NCI-H748 treated with DMSO at 0.1 percent for 48 hours (cell line): Measurements from ENCODE around the gene SNAP47.

Experiments used
- DNase-seq: peaks from one replicate; lab custom pipeline; 2025; lab: John Stamatoyannopoulos, UW

The SNAP47 gene

DNA sequence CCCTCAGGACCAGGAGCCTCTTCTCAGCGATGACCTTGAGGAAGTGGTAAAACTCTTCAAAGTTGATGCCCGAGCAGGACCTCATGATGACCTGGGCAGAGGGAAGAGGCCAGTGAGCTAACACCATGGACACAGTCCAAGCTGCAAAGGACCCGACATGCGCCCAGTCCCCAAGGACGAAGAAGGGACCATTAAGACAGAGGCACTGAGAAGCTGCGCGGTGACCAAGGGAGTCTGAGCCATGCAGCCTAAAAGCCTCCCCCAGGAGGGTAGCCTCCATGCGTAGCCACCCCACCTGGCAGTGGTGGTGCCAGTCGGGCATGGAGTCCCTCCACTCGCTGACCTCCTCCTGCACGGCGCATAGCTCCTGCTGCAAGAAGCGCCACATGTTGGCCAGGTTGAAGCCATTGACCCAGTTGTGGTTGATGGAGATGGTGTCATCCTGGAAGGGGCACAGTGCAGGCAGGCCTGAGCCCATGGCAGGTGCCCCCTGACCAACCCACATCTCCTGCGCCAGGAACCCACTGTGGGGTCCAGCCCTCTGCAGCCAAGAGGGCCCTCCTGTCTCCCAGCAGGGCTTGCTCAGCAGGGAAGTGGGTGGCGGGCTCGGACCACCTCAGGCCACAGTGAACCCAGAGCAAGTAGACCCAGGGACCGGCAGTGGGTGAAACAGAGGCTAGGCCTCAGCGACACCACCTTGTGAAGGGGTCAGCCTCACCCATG is 2.5 kb upstream of the SNAP47 start:
- DNase-seq: no peak

DNA sequence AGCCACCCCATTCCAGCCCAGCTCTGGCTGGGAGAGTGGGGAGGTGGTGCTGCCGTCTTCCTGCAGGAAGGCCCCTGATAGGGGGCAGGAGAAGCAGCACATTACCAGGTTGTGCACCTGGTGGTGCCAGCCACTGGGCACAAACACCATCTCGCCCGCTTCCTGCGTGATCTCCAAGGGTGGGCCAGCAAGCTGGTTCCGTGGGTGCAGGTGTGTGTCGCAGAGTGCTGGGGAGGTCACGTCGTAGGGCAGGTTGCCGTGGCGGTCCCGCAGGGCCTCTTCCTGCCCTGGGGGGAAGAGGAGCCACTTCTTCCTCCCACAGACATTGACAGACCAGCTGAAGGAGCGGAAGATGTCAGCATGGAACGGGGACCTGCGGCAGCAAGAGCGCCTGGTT is 1.9 kb upstream of the SNAP47 start:
- no peak for DNase-seq

DNA sequence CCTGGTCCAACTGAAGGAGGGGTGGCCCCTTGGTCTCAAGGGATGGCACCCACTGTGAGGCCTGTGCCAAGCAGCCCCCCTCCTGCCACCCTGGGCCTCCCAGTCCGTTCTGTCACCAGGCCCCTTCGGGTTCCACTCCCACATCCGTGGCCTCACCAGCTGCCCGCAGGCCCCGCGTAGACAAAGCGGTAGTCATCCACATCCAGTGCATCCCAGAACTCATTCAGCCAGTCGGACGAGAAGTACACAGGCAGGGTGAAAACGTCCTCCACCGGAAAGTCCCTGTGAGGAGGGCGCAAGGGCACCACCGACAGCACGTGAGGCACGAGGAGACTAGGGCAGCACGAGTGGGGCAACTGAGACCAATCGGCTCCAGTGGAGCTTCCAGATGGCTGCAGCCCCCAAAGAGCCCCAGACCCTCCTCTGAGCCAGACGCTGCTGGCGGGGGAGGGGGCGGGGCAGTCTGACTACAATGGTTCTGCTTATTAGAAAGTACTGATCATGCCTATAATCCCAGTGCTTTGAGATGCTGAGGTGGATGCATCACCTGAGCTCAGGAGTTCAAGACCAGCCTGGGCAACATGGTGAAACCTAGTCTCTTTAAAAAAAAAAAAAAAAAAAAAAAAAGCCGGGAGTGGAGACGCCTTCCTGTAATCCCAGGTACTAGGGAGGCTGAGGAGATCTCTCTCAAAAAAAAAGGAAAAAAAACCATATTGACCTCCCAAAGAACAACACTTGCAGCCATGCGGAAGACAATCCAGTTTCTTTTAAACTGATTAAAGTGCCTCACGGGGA is 1.3 kb upstream of the SNAP47 start:
- DNase-seq: no peak

DNA sequence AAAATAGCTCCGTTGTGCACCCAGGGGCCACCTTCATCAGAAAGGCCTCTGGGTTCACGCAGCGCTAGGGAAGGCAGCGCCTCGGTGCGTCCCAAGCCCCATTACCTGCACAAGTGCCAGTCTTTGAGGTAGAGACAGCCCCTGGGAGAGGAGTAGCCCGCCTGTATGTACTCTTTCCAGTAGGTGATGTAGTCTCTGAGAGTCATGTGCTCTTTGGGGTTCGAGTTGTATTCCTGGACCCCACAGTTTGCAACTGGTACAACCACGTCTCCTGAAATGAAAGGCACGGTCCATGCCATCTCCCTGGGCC is 734 bp upstream of the SNAP47 start:
- no peak for DNase-seq

DNA sequence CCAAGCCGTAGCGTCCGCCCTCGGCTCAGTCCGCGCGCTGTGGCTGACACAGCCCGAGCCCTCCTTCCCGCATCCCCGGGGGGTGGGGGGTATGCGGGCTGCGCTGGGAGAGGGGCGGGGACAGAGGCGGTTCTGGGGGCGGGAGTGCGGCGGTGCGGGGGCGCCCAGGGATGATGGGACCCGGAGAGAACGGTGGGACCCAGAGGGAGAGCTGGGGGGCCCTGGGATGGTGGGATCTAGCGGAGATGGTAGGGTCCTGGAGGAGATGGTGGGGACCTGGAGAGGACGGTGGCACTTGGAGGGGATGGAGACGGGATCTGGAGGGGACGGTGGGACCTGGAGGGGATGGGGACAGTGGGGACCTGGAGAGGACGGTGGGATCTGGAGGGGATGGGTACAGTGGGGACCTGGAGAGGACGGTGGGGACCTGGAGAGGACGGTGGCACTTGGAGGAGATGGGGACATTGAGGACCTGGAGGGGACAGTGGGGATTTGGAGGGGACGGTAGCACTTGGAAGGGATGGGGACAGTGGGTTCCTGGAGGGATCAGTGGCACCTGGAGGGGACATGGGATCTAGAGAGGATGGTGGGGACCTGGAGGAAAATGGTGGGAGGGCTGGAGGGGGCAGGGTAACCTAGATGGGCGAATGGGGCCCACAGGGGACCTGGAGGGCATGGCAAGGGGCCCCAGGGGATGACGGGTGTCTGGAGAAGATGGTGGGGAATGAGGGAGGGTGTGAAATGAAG is 477 bp downstream of the SNAP47 start:
- DNase-seq: no peak

DNA sequence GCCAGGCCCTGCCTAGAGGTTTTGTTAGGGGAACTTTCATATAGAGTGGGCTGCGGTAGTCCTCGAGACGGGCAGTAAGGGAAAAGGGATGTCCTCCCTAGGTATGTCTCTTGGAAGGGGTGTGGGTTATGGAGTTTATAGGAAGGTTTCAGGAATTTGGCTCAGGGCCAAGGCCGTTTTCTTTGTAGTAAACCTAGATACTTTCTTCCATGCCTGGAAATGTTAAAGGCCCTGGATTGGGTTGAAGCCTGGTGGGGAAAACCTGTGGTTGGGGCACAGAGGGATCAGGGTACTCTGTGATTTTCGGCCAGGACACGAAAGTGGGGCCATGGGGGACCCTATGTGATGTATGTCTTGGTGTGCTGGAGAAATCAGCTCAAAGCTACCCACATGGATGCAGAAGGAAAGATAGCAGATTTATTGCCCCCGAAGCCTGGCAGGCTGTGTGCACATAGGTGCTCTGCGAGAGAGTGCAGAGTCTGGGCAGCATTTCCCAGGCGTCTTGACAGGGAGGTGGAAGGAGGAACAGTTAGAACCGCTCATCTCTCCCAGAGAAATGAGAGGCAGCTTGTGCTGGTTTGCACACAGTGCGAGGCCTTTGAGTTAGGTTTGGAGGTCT is 1.7 kb downstream of the SNAP47 start:
- DNase-seq: no peak

DNA sequence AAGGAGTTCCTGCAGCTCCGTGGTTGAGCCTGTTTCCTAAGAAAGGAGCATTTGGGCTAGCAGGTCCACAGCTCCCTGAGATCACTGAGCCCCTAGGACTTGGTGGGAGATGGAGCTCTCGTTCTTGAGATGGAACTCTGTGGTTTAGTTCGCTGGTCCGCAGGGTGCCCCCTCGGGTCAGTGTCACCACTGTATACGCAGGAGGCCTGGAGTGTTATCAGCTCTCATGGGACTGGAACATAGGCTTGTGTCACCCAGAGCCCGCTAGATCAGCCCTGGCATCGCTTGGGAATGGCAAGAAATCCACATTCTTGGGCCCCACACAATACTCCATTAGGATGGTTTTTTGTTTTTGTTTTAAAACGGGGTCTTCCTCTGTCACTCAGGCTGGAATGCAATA is 3.6 kb downstream of the SNAP47 start:
- no peak for DNase-seq

DNA sequence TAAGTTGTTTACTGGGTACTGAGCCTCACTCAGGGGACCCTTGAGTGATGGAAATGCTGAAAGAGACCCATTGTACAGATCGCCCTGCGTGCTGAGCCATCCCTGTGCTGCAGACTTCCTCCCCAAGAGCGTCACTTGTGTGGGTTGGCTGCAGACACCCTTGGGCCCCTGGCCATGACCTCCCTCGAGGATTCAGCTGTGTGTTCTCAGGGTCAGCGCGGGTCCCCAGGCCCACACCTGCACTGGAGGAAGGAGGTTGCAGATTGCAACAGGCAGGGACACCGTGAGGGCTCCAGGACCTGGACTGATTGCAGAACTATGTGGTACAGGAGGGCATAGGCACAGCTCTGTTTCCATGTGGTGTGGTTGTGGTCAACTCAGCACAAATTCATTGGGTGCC is 4.4 kb downstream of the SNAP47 start:
- no peak for DNase-seq

DNA sequence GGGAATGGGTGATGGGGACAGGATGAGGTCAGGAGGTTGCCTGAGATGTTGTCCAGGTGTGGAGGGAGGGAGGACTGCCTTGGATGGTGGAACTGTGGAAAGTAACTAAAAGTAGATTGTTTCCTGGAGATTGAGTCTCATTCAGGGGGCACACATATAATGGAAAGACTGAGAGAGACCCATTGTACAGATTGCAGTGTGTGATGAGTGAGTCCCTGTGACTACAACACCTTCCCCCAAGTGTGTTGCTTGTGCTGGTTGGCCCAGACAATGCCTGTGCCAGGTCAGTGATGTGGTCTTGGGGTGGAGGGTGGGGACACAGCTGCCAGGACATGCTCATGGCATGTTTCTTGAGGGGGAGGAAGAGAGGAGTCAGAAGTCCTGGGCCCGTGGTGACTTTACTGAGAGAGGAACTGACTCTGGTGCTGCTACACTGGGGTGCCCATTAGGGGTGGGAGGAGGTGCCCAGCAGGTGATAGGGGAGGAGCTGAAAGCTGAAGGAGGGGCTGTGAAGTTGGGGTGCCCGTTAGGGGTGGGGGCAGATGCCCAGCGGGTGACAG is 5.2 kb downstream of the SNAP47 start:
- no peak for DNase-seq

DNA sequence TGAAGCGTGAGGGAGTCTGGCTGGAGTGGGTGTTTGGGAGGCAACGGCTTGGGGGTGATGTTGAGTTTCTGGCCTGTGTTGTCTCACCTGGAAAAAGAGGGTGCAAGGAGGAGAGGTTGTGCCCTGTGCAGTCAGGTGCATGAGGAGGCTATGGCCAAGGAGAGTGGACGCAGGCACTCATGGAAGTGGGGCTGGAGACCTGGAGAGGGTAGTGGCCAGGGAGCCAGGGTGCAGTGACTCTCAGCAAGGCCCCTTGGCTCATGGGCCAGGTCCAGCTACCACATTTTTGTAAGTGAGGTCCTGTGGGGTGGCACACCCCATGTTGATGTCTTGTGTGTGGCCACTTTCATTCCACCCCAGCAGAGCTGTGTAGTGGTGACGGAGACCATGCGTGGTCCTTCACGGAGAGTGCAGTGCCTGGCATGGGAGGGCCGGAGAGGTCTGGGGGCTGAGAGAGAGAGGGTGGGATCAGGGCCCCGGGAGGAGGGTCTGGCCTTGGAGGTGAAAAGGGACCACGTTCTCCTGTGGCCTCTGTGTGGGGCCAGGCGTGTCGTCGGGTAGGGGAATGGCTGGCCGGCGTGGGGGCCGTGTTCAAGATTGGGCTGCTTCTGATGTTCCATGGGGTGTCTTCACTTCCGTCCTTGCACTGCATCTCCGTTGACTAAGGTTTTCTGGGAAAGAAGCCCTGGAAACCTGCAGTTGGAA is 6.1 kb downstream of the SNAP47 start:
- DNase-seq: no peak

DNA sequence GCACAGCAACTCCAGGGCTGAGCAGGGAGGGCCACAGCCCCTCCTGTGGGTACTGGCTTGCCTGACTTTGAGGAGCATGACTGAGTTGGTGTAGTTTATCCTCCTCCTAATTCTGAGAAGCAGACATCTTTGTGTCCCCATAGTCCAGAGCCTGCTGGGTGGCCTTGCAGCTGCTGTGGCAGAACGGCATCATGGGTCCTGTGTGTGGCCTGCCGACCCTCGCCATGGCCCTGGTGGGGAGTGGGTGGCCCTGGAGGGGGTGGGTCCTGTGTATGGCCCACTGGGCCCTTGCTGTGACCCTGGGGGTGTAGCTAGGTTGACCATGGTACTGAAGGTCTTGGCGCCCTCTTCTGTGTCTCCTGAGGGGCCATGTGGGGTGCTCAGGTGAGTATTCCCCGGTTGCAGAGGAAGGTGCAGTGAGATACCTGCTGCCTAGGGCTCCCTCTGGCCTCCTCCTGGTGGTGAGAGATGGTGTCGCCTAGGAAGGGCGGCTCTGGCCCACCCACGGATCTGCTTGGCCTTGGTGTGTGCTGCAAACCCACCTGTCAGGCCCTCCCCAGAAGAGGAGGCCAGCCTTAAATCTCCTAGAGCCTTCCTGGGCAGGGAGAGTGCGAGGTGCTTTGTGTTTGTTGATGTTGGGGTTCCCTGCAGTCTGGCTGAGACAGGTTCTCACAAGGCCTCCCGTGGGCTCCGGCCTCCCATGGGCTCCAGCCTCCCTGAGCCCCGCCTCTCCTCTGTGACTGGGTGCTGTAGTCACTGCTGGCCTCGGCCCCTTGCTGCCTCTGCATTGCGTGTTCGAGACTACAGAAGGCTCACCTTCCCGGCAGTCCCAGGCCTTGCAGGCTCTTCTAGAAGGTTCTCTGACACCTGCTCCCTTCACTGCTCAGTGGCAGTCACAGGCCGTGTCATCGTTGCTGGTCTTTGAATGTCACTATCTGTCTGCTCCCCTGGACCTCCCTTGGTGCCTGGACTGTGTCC is 7.8 kb downstream of the SNAP47 start:
- DNase-seq: no peak

DNA sequence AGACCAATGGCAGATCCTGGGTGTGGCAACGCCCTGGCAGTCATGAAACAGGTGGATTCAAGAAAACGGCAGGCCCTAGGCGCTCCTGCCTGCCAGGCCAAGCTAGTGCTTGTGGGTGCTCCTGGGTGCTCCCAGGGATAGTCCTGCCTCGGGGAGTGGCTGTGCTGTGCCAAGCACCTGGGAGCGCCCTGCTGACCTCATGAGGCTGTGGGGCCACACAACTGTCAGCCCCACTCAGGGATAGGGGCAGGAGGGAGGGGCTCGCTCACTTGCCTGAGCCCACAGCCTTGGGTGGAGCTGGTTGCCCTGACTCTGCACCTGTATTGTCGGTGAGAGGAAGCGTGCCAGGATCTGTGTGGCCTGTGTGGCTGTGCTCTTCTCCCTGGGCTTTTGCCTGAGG is 9.4 kb downstream of the SNAP47 start:
- no peak for DNase-seq

DNA sequence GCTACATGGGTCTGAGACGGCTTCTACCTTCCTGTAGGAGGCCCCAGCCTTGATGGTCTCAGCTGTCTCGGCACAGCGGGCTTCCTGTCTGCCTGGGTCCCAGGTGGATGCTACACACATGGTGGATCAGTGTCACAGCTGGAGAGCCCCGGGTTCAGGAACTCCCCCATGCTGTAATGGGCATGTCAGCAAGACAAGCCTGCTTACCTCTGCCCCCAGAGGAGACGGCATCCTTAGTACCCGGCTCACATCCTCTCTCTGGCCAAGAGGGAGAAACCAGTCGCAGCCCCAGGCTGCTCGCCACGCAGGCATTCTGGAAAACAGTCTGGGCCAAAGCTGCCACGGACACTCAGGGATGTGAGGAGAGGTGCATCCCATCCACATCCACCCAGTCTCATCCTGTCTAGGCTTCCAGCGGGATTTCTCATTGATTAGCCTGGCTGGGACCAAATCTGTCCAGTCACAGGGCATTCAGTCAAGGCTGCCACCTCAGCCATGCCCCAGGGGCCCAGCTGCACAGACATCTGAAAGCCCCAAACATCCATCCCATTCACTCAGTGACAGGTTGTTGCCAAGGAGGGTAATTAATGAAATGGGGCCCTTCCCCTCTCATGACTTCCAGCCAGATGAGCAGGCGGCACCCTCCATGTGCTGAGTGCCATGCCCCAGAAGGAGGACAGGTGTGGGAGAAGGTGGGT is 10.5 kb downstream of the SNAP47 start:
- DNase-seq: no peak

DNA sequence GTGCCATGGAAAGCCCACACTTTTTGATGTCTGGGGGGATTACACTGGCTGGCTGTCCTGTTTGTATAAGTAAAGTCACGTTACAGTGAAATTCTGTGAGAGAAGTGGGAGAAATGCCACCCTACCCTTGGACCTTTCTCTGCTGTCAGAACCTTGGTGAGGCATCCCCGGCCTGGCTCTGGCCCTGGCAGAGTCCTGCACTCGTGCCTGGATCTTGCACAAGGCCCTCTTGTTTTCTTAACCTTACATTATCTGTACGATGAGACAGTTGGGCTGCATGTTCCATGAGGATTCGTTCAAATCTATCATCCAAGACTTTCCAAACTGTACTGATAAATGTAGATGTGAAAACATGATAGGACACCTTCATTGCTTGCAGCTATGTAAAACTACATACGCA is 11.4 kb downstream of the SNAP47 start:
- no peak for DNase-seq

DNA sequence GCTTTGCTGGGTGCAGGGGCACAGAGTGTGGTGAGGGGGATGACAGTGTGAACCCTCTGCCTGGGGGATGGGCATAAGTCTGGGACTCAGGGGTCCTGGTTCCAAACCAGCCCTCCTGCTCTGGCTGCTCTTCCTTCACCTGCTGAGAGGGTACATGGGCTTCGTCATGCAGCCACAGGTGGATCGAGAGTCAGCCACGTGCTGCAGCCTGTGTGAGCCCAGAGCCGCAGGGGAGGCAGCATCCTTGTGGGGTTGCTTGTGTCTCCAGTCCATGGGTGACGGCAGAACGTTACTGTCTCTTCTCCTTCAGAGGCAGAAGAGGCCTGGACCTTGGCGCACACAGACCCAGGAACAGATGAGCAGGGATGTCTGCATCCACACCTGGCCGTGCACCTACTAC is 12.1 kb downstream of the SNAP47 start:
- DNase-seq: no peak

DNA sequence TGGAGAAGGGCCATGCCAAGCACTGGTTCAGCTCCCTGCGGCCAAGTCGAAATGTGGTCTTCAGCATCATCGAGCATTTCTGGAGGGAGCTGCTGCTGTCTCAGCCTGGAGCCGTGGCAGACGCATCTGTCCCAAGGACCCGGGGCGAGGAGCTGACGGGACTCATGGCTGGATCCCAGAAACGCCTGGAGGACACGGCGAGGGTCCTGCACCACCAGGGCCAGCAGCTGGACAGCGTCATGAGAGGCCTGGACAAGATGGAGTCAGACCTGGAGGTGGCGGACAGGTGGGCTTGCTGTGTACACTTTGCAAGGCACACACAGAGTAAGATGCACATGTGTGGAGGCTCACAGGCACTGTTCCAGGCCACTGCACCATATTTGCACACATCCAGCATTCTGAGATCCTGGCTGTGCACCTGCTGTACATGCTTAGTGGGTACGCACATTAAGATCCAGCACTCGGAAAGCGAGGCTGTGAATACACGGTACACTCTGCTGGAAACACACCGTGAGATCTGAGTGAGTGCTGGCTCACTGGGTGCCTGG is 12.8 kb downstream of the SNAP47 start:
- no peak for DNase-seq

DNA sequence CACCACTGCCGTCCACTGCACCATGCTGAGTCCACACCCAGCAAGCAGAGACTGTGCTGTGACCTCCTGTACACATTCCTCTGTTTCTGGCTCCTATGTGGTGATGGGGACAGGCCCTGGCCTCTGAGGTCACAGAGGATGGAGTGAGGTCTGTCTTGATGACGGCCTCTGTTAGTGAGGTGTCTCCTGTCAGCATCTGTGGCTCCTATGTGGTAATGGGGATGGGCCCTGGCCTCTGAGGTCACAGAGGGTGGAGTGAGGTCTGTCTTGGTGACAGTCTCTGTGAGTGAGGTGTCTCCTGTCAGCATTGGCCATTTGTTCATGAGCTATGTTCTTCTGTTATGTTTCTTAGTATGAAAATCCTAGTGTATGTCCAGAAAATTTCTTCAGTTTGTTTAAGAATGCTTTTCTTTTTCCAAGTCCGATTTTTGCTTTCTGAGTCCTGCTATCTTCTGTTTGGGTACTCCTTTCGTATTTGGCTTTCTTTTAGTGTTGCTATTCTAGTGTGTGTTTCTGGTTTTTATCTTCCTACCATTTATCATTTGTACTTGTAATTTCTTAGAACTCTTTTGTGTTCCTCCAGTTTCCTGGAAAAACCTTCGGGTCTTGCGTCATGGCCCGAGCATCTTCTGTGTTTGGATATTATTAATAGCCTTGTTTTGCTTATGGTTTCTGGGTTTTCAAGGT is 13.4 kb downstream of the SNAP47 start:
- no peak for DNase-seq

DNA sequence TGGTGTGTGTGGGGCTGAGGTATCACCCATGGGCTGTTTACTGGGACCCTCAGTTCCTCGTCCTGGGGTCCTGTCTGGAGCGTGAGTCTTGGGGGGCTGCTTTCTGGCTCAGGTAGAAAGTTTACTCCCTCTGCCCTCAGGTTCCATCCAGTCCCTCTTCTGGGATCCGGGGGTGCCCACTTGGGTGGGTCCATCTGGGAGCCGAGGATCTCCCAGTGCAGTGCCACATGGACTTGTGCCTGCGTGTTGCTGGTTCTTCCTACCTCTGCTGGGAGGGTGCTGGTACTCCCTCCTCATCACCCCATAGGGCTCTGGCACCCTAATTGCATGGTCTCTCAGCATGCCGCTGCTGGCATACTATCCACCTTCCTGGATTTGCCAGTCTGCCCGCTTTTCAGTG is 14.0 kb downstream of the SNAP47 start:
- DNase-seq: no peak
